ENCODE results near the gene PRDM16.

DNA sequence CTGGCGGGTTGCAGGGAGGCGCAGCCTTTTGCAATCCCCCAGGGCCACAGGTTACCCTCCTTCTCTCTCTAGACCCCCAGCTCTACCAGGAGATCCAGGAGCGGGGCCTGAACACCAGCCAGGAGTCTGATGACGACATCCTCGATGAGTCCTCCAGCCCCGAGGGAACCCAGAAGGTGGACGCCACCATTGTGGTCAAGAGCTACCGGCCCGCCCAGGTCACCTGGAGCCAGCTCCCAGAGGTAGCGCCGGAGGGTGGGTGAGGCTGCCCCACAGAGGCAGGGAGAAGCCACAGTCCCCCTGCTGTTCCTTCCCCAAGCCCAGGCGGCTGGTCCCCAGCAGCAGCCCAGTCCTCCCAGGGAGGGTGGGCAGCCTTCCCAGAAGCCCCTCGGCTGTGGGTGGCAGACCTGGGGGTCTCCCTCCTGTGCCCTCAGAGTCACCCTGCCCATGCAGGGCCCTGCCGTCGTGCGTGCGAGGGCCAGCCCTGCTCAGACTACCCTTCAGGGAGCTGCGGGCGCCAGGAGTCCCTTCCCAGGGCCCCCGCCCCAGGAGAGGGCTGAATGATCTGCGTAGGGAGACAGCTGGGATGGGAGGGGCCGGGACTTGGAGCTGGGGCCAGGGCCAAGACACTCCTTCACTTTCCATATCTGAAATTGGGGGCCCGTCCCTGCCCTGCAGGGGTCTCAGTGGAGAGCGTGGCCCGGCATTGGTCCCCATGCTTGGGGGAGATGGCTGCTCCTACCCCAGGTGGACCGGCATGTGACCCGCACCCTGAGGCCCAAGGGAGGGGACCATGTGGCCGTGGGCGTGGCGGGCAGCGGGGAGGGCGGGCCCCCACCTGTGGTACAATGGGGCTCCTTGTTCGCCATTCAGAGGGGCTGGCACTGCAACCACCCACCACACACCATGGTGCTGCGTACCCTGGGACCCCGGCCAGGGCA lies 398.4 kb downstream of the PRDM16 start:
- TF ChIP-seq, protein P1, sequence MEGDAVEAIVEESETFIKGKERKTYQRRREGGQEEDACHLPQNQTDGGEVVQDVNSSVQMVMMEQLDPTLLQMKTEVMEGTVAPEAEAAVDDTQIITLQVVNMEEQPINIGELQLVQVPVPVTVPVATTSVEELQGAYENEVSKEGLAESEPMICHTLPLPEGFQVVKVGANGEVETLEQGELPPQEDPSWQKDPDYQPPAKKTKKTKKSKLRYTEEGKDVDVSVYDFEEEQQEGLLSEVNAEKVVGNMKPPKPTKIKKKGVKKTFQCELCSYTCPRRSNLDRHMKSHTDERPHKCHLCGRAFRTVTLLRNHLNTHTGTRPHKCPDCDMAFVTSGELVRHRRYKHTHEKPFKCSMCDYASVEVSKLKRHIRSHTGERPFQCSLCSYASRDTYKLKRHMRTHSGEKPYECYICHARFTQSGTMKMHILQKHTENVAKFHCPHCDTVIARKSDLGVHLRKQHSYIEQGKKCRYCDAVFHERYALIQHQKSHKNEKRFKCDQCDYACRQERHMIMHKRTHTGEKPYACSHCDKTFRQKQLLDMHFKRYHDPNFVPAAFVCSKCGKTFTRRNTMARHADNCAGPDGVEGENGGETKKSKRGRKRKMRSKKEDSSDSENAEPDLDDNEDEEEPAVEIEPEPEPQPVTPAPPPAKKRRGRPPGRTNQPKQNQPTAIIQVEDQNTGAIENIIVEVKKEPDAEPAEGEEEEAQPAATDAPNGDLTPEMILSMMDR (IDR thresholded peaks at IDR 0.05 in 2 of 3, conservative IDR thresholded peaks at IDR 0.05 in 1 of 3; ENCODE audit: borderline replicate concordance in 1 of 3, insufficient read depth in 1 of 3, low read depth in 2 of 3, low read length in 2 of 3), result no peak
- no peak for TF ChIP-seq JUND (IDR thresholded peaks at IDR 0.05)
- TF ChIP-seq EZH2phosphoT487 (IDR thresholded peaks at IDR 0.05; ENCODE audit: borderline replicate concordance), result no peak
- no peak for TF ChIP-seq POLR2A (IDR thresholded peaks at IDR 0.05; ENCODE audit: borderline replicate concordance, extremely low read depth, insufficient read depth, insufficient read length)
- TF ChIP-seq, protein P2, sequence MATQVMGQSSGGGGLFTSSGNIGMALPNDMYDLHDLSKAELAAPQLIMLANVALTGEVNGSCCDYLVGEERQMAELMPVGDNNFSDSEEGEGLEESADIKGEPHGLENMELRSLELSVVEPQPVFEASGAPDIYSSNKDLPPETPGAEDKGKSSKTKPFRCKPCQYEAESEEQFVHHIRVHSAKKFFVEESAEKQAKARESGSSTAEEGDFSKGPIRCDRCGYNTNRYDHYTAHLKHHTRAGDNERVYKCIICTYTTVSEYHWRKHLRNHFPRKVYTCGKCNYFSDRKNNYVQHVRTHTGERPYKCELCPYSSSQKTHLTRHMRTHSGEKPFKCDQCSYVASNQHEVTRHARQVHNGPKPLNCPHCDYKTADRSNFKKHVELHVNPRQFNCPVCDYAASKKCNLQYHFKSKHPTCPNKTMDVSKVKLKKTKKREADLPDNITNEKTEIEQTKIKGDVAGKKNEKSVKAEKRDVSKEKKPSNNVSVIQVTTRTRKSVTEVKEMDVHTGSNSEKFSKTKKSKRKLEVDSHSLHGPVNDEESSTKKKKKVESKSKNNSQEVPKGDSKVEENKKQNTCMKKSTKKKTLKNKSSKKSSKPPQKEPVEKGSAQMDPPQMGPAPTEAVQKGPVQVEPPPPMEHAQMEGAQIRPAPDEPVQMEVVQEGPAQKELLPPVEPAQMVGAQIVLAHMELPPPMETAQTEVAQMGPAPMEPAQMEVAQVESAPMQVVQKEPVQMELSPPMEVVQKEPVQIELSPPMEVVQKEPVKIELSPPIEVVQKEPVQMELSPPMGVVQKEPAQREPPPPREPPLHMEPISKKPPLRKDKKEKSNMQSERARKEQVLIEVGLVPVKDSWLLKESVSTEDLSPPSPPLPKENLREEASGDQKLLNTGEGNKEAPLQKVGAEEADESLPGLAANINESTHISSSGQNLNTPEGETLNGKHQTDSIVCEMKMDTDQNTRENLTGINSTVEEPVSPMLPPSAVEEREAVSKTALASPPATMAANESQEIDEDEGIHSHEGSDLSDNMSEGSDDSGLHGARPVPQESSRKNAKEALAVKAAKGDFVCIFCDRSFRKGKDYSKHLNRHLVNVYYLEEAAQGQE (IDR thresholded peaks at IDR 0.05; ENCODE audit: low read depth), result no peak
- TF ChIP-seq, protein P3, sequence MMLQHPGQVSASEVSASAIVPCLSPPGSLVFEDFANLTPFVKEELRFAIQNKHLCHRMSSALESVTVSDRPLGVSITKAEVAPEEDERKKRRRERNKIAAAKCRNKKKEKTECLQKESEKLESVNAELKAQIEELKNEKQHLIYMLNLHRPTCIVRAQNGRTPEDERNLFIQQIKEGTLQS (IDR thresholded peaks at IDR 0.05), result no peak
- TF ChIP-seq, protein P4, sequence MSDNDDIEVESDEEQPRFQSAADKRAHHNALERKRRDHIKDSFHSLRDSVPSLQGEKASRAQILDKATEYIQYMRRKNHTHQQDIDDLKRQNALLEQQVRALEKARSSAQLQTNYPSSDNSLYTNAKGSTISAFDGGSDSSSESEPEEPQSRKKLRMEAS (IDR thresholded peaks at IDR 0.05), result no peak
- TF ChIP-seq YY1 (IDR thresholded peaks at IDR 0.05; ENCODE audit: extremely low read depth, insufficient replicate concordance, low read depth, low read length), result no peak
- no peak for TF ChIP-seq RAD21 (IDR thresholded peaks at IDR 0.05; ENCODE audit: low read depth)
- no peak for TF ChIP-seq SRF (IDR thresholded peaks at IDR 0.05; ENCODE audit: low read depth)
- no peak for TF ChIP-seq POLR2AphosphoS5 (IDR thresholded peaks at IDR 0.05; ENCODE audit: low read depth, low read length)
- no peak for TF ChIP-seq ZNF274 (IDR thresholded peaks at IDR 0.05; ENCODE audit: low read depth, low read length)
